ENCODE results near the gene HYKK. TPM values are rescaled to one million over a fixed set of nuclear protein-coding genes. Genes with fewer than 3 reads are reported as not detected.

Gene HYKK
- polyA plus RNA-seq, 1 experiment: 3.2 TPM

DNA sequence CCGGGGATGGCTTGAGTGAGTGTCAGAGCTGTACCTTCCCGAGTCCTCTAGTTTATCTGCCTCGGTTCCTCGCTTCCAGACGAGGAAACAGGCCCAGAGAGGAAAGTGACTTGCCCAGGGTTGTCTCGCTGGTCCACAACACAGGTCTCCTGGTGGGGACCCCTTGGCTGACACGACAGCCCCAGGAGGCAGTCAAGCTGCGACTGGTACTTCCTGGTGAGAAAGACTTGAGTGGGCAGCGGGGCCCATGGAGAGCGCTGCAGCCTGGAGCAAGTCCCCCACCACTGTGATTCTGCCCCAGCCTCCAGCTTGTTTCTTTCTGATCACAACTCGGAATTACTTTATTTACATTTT, 57.3 kb downstream of the HYKK start:
- no peaks in the 10 kb centered on the region for H3K36me3 ChIP-seq (ENCODE audit: control insufficient read depth, insufficient read depth, low read length)
- peak overlapping the region; percentile 58 for H3K4me3 ChIP-seq (ENCODE audit: low read depth, low read length)
- H3K27me3 ChIP-seq (ENCODE audit: control insufficient read depth, insufficient read depth, low read length): no peaks in the 10 kb centered on the region
- TF ChIP-seq, protein P1, sequence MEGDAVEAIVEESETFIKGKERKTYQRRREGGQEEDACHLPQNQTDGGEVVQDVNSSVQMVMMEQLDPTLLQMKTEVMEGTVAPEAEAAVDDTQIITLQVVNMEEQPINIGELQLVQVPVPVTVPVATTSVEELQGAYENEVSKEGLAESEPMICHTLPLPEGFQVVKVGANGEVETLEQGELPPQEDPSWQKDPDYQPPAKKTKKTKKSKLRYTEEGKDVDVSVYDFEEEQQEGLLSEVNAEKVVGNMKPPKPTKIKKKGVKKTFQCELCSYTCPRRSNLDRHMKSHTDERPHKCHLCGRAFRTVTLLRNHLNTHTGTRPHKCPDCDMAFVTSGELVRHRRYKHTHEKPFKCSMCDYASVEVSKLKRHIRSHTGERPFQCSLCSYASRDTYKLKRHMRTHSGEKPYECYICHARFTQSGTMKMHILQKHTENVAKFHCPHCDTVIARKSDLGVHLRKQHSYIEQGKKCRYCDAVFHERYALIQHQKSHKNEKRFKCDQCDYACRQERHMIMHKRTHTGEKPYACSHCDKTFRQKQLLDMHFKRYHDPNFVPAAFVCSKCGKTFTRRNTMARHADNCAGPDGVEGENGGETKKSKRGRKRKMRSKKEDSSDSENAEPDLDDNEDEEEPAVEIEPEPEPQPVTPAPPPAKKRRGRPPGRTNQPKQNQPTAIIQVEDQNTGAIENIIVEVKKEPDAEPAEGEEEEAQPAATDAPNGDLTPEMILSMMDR (IDR thresholded peaks at IDR 0.05; ENCODE audit: insufficient read depth, low read depth, low read length): no peak
- DNase-seq (ENCODE audit: low read depth): no peak
- ChIA-PET POLR2A (interaction anchor here (0.6 kb wide), 1 partner anchor 12 kb away, joined by 8 read pairs; no protein-coding TSS in a partner anchor), CTCF (interaction anchor here (1.6 to 1.8 kb wide), 2 partner anchors 14 to 19 kb away, joined by 4 to 5 read pairs; no protein-coding TSS in a partner anchor)

DNA sequence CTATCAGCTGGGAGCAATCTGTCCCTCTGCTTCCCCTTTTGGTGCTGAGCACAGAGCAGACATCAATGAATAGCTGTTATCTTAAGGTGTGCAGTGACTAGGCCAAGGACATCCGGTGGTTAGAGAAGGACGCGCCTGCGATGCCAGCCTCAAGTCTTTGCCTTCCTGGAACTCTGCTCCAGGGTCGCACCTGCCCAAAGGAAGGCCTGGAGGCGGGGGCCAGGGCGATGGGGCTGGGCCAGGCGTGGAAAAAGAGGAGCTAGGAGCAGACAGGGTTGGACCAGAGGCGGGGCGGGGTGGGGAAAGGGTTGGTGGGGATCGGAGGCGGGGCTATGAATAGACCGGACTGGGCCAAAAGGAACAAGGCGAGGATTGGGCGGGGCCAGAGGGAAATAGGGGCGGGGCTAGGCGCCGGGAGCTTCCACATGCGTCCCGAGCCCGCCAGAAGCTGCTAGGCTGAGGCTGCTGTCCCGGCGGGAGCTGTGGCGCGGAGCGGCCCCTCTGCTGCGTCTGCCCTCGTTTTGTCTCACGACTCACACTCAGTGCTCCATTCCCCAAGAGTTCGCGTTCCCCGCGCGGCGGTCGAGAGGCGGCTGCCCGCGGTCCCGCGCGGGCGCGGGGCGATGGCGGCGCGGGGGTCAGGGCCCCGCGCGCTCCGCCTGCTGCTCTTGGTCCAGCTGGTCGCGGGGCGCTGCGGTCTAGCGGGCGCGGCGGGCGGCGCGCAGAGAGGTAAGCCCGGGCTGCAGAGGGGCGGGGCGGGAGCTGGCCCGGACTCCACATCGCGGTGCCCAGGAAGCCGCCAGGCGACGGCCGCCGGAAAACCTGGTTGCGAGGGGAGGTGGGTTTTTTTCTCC, 57.9 kb downstream of the HYKK start, which contains the start of gene CHRNA5:
CHRNA5 (plus strand) TSS at position 424 of the 854 bp plus-strand sequence; CDS start at position 624, 200 bp downstream.
- CTCF ChIA-PET: interaction anchor here (0.7 to 1.8 kb wide), 4 partner anchors 8 to 34 kb away, joined by 3 to 8 read pairs (median 4); no protein-coding TSS in a partner anchor
- peak; percentile 18 for DNase-seq (ENCODE audit: low read depth)
- Histone ChIP-seq H3K36me3 (ENCODE audit: control insufficient read depth, insufficient read depth, low read length) (no peaks in the 10 kb centered on the region), H3K4me3 (ENCODE audit: low read depth, low read length) (peak within 1 kb of the TSS; percentile 58), H3K27me3 (ENCODE audit: control insufficient read depth, insufficient read depth, low read length) (no peaks in the 10 kb centered on the region)
- TF ChIP-seq, protein P1 (IDR thresholded peaks at IDR 0.05; ENCODE audit: insufficient read depth, low read depth, low read length): no peak
- POLR2A ChIA-PET: interaction anchor here (0.6 kb wide), 1 partner anchor 12 kb away, joined by 8 read pairs; no protein-coding TSS in a partner anchor

DNA sequence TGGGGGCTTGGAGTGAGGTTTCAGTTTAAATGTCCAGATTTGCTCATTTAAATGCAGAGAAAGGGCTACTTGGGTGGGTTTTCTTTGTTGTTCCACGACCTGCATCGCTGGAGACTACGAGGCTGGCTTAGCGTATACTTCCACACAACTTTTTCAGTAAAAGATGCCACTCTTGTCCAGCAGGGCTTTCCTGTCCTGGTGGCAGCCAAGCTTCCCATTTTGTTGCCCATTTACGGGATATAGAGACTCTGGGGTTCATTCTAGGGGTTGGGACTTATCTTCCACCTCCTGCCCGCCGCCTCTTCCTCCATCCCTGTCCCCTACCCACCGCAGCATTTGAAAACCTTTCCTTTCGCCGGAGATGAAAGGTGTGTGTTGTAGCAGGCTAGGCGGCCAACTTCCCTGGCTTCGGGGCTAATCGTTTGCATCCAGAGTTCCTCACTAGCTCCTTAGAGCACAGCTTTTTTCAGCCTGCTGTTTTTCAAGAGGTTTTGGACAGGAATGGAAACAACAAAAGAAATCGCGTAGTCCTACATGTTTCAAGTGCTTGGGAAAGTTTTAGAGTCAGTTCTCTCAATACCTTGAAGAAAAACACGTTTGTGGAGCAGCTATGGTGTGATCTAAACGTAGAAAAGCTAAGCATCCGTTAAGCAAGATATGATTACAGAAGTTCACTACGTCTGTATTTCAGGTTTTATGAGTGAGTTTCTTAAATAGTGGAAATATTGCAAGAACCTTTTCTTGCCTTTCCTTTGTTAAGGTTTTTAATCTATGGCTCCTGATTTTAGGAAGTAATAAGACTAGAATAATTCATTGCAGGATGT, 58.8 kb downstream of the HYKK start:
- DNase-seq (ENCODE audit: low read depth): no peak
- H3K4me3 ChIP-seq (ENCODE audit: low read depth, low read length): peak overlapping the region; percentile 58
- H3K36me3 ChIP-seq (ENCODE audit: control insufficient read depth, insufficient read depth, low read length): no peaks in the 10 kb centered on the region
- TF ChIP-seq, protein P1 (IDR thresholded peaks at IDR 0.05; ENCODE audit: insufficient read depth, low read depth, low read length): peak; percentile 26; the same call in 1 of the 2 replicates
- no peaks in the 10 kb centered on the region for H3K27me3 ChIP-seq (ENCODE audit: control insufficient read depth, insufficient read depth, low read length)
- ChIA-PET POLR2A (no interaction called here), CTCF (interaction anchor here (0.6 to 1.8 kb wide), 5 partner anchors 9 to 35 kb away, joined by 3 to 8 read pairs (median 4); no protein-coding TSS in a partner anchor)

DNA sequence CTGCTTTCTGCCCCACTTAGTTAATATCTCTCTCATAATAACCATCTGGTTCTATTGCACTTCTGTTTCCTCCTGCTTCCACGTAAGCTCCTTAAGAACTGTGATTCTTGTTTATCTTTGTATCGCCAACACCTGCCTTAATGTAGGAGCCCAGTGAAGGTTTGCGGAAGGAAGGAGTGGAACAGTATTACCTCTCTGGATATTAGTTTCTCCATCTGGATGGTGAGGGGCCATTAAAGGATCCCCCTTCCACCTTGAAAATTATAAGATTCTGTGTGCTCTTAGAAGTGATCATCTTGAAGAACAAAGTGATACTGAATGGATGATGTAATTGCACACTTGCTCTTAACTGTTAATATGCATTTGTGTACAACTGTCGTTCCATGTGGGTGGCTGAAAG, 60.2 kb downstream of the HYKK start:
- H3K36me3 ChIP-seq (ENCODE audit: control insufficient read depth, insufficient read depth, low read length): no peaks in the 10 kb centered on the region
- no peaks in the 10 kb centered on the region for H3K27me3 ChIP-seq (ENCODE audit: control insufficient read depth, insufficient read depth, low read length)
- TF ChIP-seq, protein P1 (IDR thresholded peaks at IDR 0.05; ENCODE audit: insufficient read depth, low read depth, low read length): no peak
- no peak for DNase-seq (ENCODE audit: low read depth)
- H3K4me3 ChIP-seq (ENCODE audit: low read depth, low read length): no peak overlapping the region
- ChIA-PET POLR2A (no interaction called here), CTCF (no interaction called here)

Measured in BJ (cell line).